22Rv1 (cell line): ENCODE measurements around the gene C1orf159.

Experiments used
- CTCF ChIP-seq: fragments of 450-650 bp; IDR thresholded peaks from 2 replicates; pipeline ENCODE4 v1.5.1; 2017; ENCODE audit warnings: mild to moderate bottlenecking
- ZFX ChIP-seq: fragments of 450-650 bp; IDR thresholded peaks from 2 replicates; pipeline ENCODE4 v1.6.1; 2017; ENCODE audit warnings: antibody characterized with exemption, borderline replicate concordance

- TF ChIP-seq CTCF (no peak), ZFX (no peak)
These were observed 26.0 kb downstream of the C1orf159 start for GRCh38 chr1:1089731-1090423.
